VCaP (cell line): ENCODE data around the gene TSKU.
A peak's percentile ranks its signal among the peaks of the same experiment; 100 is the strongest.

Experiments
- H3K27ac ChIP-seq: fragments of 450-650 bp; 2 replicates; pipeline ENCODE4 v1.5.1; 2017
- CTCF ChIP-seq: fragments of 450-650 bp; conservative IDR thresholded peaks from 2 replicates; pipeline ENCODE4 v1.5.1; 2017; ENCODE audit warnings: mild to moderate bottlenecking, moderate library complexity

The TSKU gene

GRCh38 chr11:76762356-76762752, 20.8 kb upstream of the TSKU start:
- no peak overlapping the region for H3K27ac ChIP-seq
- TF ChIP-seq CTCF, result no peak

- H3K27ac ChIP-seq, result no peak overlapping the region
- TF ChIP-seq CTCF, result no peak
Observed at GRCh38 chr11:76762867-76763572, 20.1 kb upstream of the TSKU start.

GRCh38 chr11:76763573-76764346, 19.4 kb upstream of the TSKU start:
- TF ChIP-seq CTCF, result no peak
- no peak overlapping the region for H3K27ac ChIP-seq

- TF ChIP-seq CTCF, result no peak
- H3K27ac ChIP-seq, result no peak overlapping the region
Observed at GRCh38 chr11:76764941-76765665, 18.1 kb upstream of the TSKU start.

- no peak overlapping the region for H3K27ac ChIP-seq
- TF ChIP-seq CTCF, result no peak
Observed at GRCh38 chr11:76765863-76766350, 17.2 kb upstream of the TSKU start.

GRCh38 chr11:76766521-76766920, 16.6 kb upstream of the TSKU start:
- no peak overlapping the region for H3K27ac ChIP-seq
- TF ChIP-seq CTCF, result no peak

- peak overlapping the region; percentile 61 for H3K27ac ChIP-seq
- no peak for TF ChIP-seq CTCF
Observed at GRCh38 chr11:76767659-76768058, 15.5 kb upstream of the TSKU start.
